Epithelial cell of alveolus of lung (primary cell): ENCODE results near the gene SESN1. TPM values are rescaled to one million over a fixed set of nuclear protein-coding genes. Genes with fewer than 3 reads are reported as not detected.

Experiments
- total RNA-seq: library from RNA; depleted of rRNA; stranded (reverse); fragments of >200 nt; gene quantifications from 2 replicates; pipeline ENCODE4 v1.2.1, GENCODE V29; 2015

Gene SESN1
- total RNA-seq, result 11.2 and 17.6 TPM in 2 replicates

DNA sequence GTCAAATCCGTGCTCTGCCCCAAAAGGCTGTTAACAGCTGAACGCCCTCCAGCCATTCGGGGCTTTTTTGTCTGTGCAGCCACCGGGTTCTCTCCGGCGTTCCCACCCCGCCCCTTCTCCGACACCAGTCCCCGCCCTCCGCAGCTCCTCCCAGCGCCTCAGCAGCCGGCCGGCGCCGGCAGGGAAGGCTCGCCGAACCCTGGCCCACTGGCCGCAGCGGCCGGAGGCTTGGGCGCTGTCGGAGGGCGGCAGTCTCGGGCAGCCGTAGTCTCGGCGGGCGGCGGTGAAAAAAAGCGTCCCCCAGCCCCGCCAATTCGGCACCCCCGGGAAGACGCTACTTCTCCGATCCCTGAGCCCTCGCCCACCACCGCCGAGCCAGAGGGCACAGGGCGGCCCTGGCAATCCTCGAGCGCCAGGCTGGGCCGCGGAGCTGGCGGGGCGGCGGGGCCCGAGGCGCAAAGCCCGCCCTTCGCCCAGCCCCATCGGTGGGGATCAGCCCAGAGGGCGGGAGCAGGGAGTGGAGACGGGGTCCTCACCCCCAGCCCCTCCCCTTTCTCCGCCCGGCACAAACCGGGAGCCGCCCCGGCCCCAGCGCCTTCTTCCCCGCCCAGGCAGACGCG, at the start of gene SESN1:
Gene SESN1, minus strand, starts transcription at position 431 of the 620 bp plus-strand sequence. CDS start 773 bp downstream, outside the sequence.

DNA sequence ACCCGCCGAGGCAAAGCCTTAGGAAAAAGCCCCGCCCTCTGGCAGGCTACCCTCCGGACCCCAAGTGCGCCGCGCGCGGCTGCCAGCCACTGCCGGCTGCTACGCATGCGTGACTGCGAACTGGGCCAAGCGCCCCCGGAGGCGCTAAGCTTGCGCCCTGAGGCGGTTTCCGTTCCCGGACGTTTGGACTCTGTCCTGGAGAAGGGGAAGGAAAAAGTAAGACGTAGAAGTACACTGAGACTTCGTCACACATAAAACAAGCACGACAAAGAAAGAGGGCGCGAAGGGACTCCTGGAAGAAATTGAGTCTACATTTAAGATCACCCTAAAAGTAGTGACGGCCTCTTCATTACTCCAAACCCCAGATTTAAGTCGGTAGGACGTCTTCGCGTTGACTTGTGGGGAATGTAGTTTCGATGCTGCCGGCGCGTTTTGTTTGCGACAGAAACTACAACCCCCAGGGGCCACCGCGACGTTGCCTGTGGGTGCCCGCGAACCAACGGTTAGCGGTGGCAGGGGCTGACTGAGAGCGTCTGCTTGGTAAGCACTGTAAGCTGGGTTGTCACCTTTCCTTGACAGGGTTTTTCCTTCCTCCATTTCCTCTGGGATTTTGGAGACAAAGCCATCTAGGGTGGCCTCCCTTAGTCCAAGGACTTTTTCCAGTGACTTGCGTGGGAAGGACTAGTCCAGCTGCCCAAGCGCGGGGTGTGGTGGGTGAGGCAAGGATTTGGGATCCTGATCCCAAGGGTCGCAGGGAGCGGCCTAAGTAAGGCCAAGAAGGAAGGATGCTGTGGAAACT, 589 bp upstream of the SESN1 start, which contains the start of gene CEP57L1:
Gene CEP57L1, plus strand, starts transcription at position 472 of the 799 bp plus-strand sequence. CDS start 49,715 bp downstream, outside the sequence.

Other genes starting within 250 kb of the SESN1 start
- 1.9 and 2.2 TPM in 2 replicates for gene ARMC2, start 246.4 kb downstream of the SESN1 start, total RNA-seq
- gene CEP57L1, start 661 bp upstream of the SESN1 start, total RNA-seq, result 22.0 and 25.5 TPM in 2 replicates